ENCODE measurements around the gene SOX9. TPM values are rescaled to one million over a fixed set of nuclear protein-coding genes. Genes with fewer than 3 reads are reported as not detected.

The SOX9 gene
- total and polyA plus RNA-seq, 9 of the 15 experiments (the other 6 are each of a cell fraction or from before 2014, with no cell fraction given), result 0.04 TPM; not detected in 8

- intact Hi-C loops (cut with micrococcal nuclease) (no loop called here), in situ Hi-C loops (cut with MboI) (no loop called here)
- H3K4me1 ChIP-seq (replicated peaks in 1 of 2; ENCODE audit: control insufficient read depth in 2 of 2, insufficient read depth in 2 of 2, low read length in 2 of 2), result peaks cover 0 to 5% of the 10 kb centered on the region in 2 experiments; a peak in 1 of 5 replicates
- no peaks in the 10 kb centered on the region for H4K20me1 ChIP-seq (replicated peaks; ENCODE audit: control insufficient read depth, insufficient read depth, low read length)
- no peaks in the 10 kb centered on the region for H3K79me2 ChIP-seq (ENCODE audit: control insufficient read depth, insufficient read depth, low read length)
- DNase-seq (ENCODE audit: extremely low read depth in 1 of 4, low spot score in 3 of 4) (no peak), FAIRE-seq (no peak), ATAC-seq (no peak)
- no peaks in the 10 kb centered on the region for H3K36me3 ChIP-seq (ENCODE audit: control insufficient read depth, insufficient read depth, low read length)
- no peak overlapping the region for H2AFZ ChIP-seq (ENCODE audit: low read depth, low read length)
- H3K9me3 ChIP-seq (replicated peaks; ENCODE audit: control insufficient read depth, insufficient read depth, low read depth, low read length), result no peaks in the 10 kb centered on the region
- ChIA-PET POLR2A (interaction anchor here (0.8 kb wide), 1 partner anchor 397 kb away, joined by 3 read pairs; no protein-coding TSS in a partner anchor), CTCF (ENCODE audit: low intra/inter-chr PET ratio) (no interaction called here)
- no peaks in the 10 kb centered on the region for H3K9me1 ChIP-seq (ENCODE audit: control insufficient read depth, insufficient read depth, low read length)
- peaks cover 0 to 16% of the 10 kb centered on the region in 2 experiments; a peak in 2 of 5 replicates for H3K27me3 ChIP-seq (ENCODE audit: control insufficient read depth in 2 of 2, insufficient read depth in 2 of 2, low read length in 2 of 2)
- TF ChIP-seq HMG20A (CRISPR knock-in tag; conservative IDR thresholded peaks at IDR 0.05) (no peak), CREB1 (IDR thresholded peaks at IDR 0.05) (no peak), CREB1 (CRISPR knock-in tag; IDR thresholded peaks at IDR 0.05) (no peak), ZNF668 (CRISPR knock-in tag; IDR thresholded peaks at IDR 0.05) (no peak), ZNF696 (CRISPR knock-in tag; conservative IDR thresholded peaks at IDR 0.05) (no peak), POU5F1 (IDR thresholded peaks at IDR 0.05; ENCODE audit: borderline replicate concordance, low read depth, low read length, partially characterized antibody) (no peak), ZNF146 (CRISPR knock-in tag; IDR thresholded peaks at IDR 0.05; ENCODE audit: unreplicated experiment) (no peak), E2F3 (CRISPR knock-in tag; IDR thresholded peaks at IDR 0.05) (no peak), POLR2AphosphoS2 (IDR thresholded peaks at IDR 0.05; ENCODE audit: low read length) (no peak), ZNF277 (CRISPR knock-in tag; IDR thresholded peaks at IDR 0.05; ENCODE audit: borderline replicate concordance) (no peak), HES1 (IDR thresholded peaks at IDR 0.05; ENCODE audit: low read depth) (no peak), ILF3 (IDR thresholded peaks at IDR 0.05; ENCODE audit: borderline replicate concordance) (no peak), TEAD1 (CRISPR knock-in tag; IDR thresholded peaks at IDR 0.05) (no peak), COPS2 (conservative IDR thresholded peaks at IDR 0.05) (no peak), ZNF324 (CRISPR knock-in tag; IDR thresholded peaks at IDR 0.05) (no peak), U2AF2 (optimal IDR thresholded peaks at IDR 0.05; ENCODE audit: low read depth, low read length) (no peak)
- TF ChIP-seq, protein P1, sequence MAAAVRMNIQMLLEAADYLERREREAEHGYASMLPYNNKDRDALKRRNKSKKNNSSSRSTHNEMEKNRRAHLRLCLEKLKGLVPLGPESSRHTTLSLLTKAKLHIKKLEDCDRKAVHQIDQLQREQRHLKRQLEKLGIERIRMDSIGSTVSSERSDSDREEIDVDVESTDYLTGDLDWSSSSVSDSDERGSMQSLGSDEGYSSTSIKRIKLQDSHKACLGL (CRISPR knock-in tag; IDR thresholded peaks at IDR 0.05; ENCODE audit: borderline replicate concordance, poor library complexity, severe bottlenecking), result no peak
- no peak overlapping the region for H3K4me2 ChIP-seq (ENCODE audit: insufficient read depth, low read length)
- 0% methylated on average over 4 of the region's 4 CpGs for WGBS (ENCODE audit: insufficient coverage, low coverage, missing lambda C conversion rate)
- no peak overlapping the region for H3K27ac ChIP-seq (ENCODE audit: extremely low read depth, low read depth, low read length)
- H3K4me3 ChIP-seq, result no peak overlapping the region
- H3K9ac ChIP-seq (ENCODE audit: insufficient read depth in 1 of 2, low read depth in 2 of 2, low read length in 2 of 2), result no peak overlapping the region
- BruUV-seq (replicated peaks), result no TSS peak
Measured at GRCh38 chr17:72125226-72125651, 4.4 kb downstream of the SOX9 start.

Data from K562 (cell line).